Measurements from ENCODE around the gene FOXJ2. TPM values are rescaled to one million over a fixed set of nuclear protein-coding genes. Genes with fewer than 3 reads are reported as not detected.
"Not testable (repeated sequence)": the region's sequence is repeated elsewhere in the genome, so short reads cannot be mapped to it uniquely, and the experiment has no call there.

The FOXJ2 gene
- total RNA-seq, 1 experiment from 2014 or later = 30.3 TPM

- Histone ChIP-seq H3K9me2 (ENCODE audit: insufficient read depth) (no peaks in the 10 kb centered on the region), H3F3A (ENCODE audit: insufficient read depth, low read depth) (peaks cover 47% of the 10 kb centered on the region), H3K27ac (no peak overlapping the region), H2AFZ (no peak overlapping the region; the same call in 1 of the 2 replicates), H3K36me3 (ENCODE audit: low read depth) (no peaks in the 10 kb centered on the region), H3K4me2 (0 out of 2 replicates have a peak overlapping the region, but pooled peaks have one; percentile 0), H3K4me1 (replicated peaks; ENCODE audit: insufficient read depth) (peaks cover 58% of the 10 kb centered on the region), H3K27me3 (ENCODE audit: insufficient read depth, low read depth) (no peaks in the 10 kb centered on the region), H3K9me3 (ENCODE audit: insufficient read depth, low read depth) (no peaks in the 10 kb centered on the region), H4K20me1 (ENCODE audit: insufficient read depth) (no peaks in the 10 kb centered on the region), H3K4me3 (no peak overlapping the region), H3K79me2 (ENCODE audit: low read depth) (no peaks in the 10 kb centered on the region)
- no peak for DNase-seq
- POLR2A ChIA-PET (ENCODE audit: unreplicated experiment) = no interaction called here
- BruUV-seq (replicated peaks) = no TSS peak
- CTCF ChIA-PET = interaction anchor here (0.6 kb wide), 1 partner anchor 63 kb away, joined by 3 read pairs; no protein-coding TSS in a partner anchor
- TF ChIP-seq EZH2 (IDR thresholded peaks at IDR 0.05; ENCODE audit: low read depth) = no peak
- intact Hi-C loops (cut with micrococcal nuclease; ENCODE audit: unreplicated experiment) = loop anchor here (2.0 to 5.0 kb wide), 2 partner anchors 35 to 314 kb away; no protein-coding TSS in a partner anchor
Measured at GRCh38 chr12:7991535-7991934, 41.0 kb upstream of the FOXJ2 start.

- POLR2A ChIA-PET (ENCODE audit: unreplicated experiment) = interaction anchor here (0.5 to 0.7 kb wide), 5 partner anchors 19 to 68 kb away, joined by 3 to 7 read pairs (median 7); no protein-coding TSS in a partner anchor
- H3K9me3 ChIP-seq (ENCODE audit: insufficient read depth, low read depth) = 0 out of 2 replicates have a peak, but pooled peaks cover 5% of the 10 kb centered on the region
- H3K4me1 ChIP-seq (replicated peaks; ENCODE audit: insufficient read depth) = peaks cover 41% of the 10 kb centered on the region
- no peak for TF ChIP-seq CTCF (conservative IDR thresholded peaks at IDR 0.05)
- TF ChIP-seq EZH2 (IDR thresholded peaks at IDR 0.05; ENCODE audit: low read depth) = no peak
- CTCF ChIA-PET = interaction anchor here (0.8 to 2.5 kb wide), 6 partner anchors 24 to 135 kb away, joined by 3 to 19 read pairs (median 4); no protein-coding TSS in a partner anchor
- DNase-seq = peak; percentile 71 to 97
- no peaks in the 10 kb centered on the region for H3K79me2 ChIP-seq (ENCODE audit: low read depth)
- peak overlapping the region; percentile 72 for H3K27ac ChIP-seq
- peaks cover 38% of the 10 kb centered on the region for H3F3A ChIP-seq (ENCODE audit: insufficient read depth, low read depth)
- H3K9me2 ChIP-seq (ENCODE audit: insufficient read depth) = no peaks in the 10 kb centered on the region
- H3K36me3 ChIP-seq (ENCODE audit: low read depth) = no peaks in the 10 kb centered on the region
- intact Hi-C loops (cut with micrococcal nuclease; ENCODE audit: unreplicated experiment) = loop anchor here (1.0 to 5.0 kb wide), 6 partner anchors 24 to 317 kb away; no protein-coding TSS in a partner anchor
- peak overlapping the region; percentile 57 for H3K4me2 ChIP-seq
- H3K27me3 ChIP-seq (ENCODE audit: insufficient read depth, low read depth) = no peaks in the 10 kb centered on the region
- BruUV-seq (replicated peaks) = no TSS peak
- H2AFZ ChIP-seq = no peak overlapping the region
- H3K4me3 ChIP-seq = peak overlapping the region; percentile 18; the same call in 1 of the 2 replicates
- H4K20me1 ChIP-seq (ENCODE audit: insufficient read depth) = no peaks in the 10 kb centered on the region
Measured at GRCh38 chr12:7994731-7995205, 37.7 kb upstream of the FOXJ2 start.

- intact Hi-C loops (cut with micrococcal nuclease; ENCODE audit: unreplicated experiment) = loop anchor here (1.0 to 2.0 kb wide), 4 partner anchors 25 to 163 kb away; no protein-coding TSS in a partner anchor
- ChIA-PET CTCF (interaction anchor here (0.6 to 2.5 kb wide), 7 partner anchors 25 to 352 kb away, joined by 3 to 19 read pairs (median 4); no protein-coding TSS in a partner anchor), POLR2A (ENCODE audit: unreplicated experiment) (interaction anchor here (0.5 to 0.7 kb wide), 4 partner anchors 19 to 69 kb away, joined by 3 to 7 read pairs (median 6); no protein-coding TSS in a partner anchor)
- no peak overlapping the region for H2AFZ ChIP-seq
- no peaks in the 10 kb centered on the region for H4K20me1 ChIP-seq (ENCODE audit: insufficient read depth)
- peaks cover 34% of the 10 kb centered on the region for H3K4me1 ChIP-seq (replicated peaks; ENCODE audit: insufficient read depth)
- peak; percentile 83 to 87 for DNase-seq
- no peaks in the 10 kb centered on the region for H3K36me3 ChIP-seq (ENCODE audit: low read depth)
- no peaks in the 10 kb centered on the region for H3K27me3 ChIP-seq (ENCODE audit: insufficient read depth, low read depth)
- H3F3A ChIP-seq (ENCODE audit: insufficient read depth, low read depth) = peaks cover 32% of the 10 kb centered on the region
- no peaks in the 10 kb centered on the region for H3K79me2 ChIP-seq (ENCODE audit: low read depth)
- no peaks in the 10 kb centered on the region for H3K9me2 ChIP-seq (ENCODE audit: insufficient read depth)
- H3K4me2 ChIP-seq = peak overlapping the region; percentile 57; the same call in 1 of the 2 replicates
- H3K4me3 ChIP-seq = peak overlapping the region; percentile 18; the same call in 1 of the 2 replicates
- BruUV-seq (replicated peaks) = no TSS peak
- H3K27ac ChIP-seq = peak overlapping the region; percentile 72
- peak; percentile 94 for TF ChIP-seq CTCF (conservative IDR thresholded peaks at IDR 0.05)
- TF ChIP-seq EZH2 (IDR thresholded peaks at IDR 0.05; ENCODE audit: low read depth) = no peak
- H3K9me3 ChIP-seq (ENCODE audit: insufficient read depth, low read depth) = 0 out of 2 replicates have a peak, but pooled peaks cover 5% of the 10 kb centered on the region
Measured at GRCh38 chr12:7995266-7995963, 37.1 kb upstream of the FOXJ2 start.

GRCh38 chr12:8000827-8001226 is 31.7 kb upstream of the FOXJ2 start:
- H3K27ac ChIP-seq = not testable (repeated sequence)

GRCh38 chr12:8001496-8001895 is 31.0 kb upstream of the FOXJ2 start:
- H2AFZ ChIP-seq; DNase-seq; POLR2A ChIA-PET (ENCODE audit: unreplicated experiment); H3K27me3 ChIP-seq (ENCODE audit: insufficient read depth, low read depth); BruUV-seq (replicated peaks); H3K27ac ChIP-seq; H4K20me1 ChIP-seq (ENCODE audit: insufficient read depth); H3K9me3 ChIP-seq (ENCODE audit: insufficient read depth, low read depth); H3K79me2 ChIP-seq (ENCODE audit: low read depth); H3K4me2 ChIP-seq; H3K36me3 ChIP-seq (ENCODE audit: low read depth); H3K9me2 ChIP-seq (ENCODE audit: insufficient read depth); H3K4me3 ChIP-seq; H3F3A ChIP-seq (ENCODE audit: insufficient read depth, low read depth); intact Hi-C loops (cut with micrococcal nuclease; ENCODE audit: unreplicated experiment); H3K4me1 ChIP-seq (replicated peaks; ENCODE audit: insufficient read depth): not testable (repeated sequence)
- CTCF ChIA-PET = interaction anchor here (0.6 kb wide), 1 partner anchor 135 kb away, joined by 6 read pairs; no protein-coding TSS in a partner anchor

More at GRCh38 chr12:8000827-8001226, 31.7 kb upstream of the FOXJ2 start:
- H3K79me2 ChIP-seq (ENCODE audit: low read depth); H3K36me3 ChIP-seq (ENCODE audit: low read depth); H3K9me2 ChIP-seq (ENCODE audit: insufficient read depth); H2AFZ ChIP-seq; POLR2A ChIA-PET (ENCODE audit: unreplicated experiment); BruUV-seq (replicated peaks); H3K27me3 ChIP-seq (ENCODE audit: insufficient read depth, low read depth); intact Hi-C loops (cut with micrococcal nuclease; ENCODE audit: unreplicated experiment); H3K4me2 ChIP-seq; H3F3A ChIP-seq (ENCODE audit: insufficient read depth, low read depth); H3K9me3 ChIP-seq (ENCODE audit: insufficient read depth, low read depth); H3K4me1 ChIP-seq (replicated peaks; ENCODE audit: insufficient read depth); H3K4me3 ChIP-seq; DNase-seq; H4K20me1 ChIP-seq (ENCODE audit: insufficient read depth); CTCF ChIA-PET: not testable (repeated sequence)

Data from PC-9 (cell line).